ENCODE measurements around the gene POU3F2.

GRCh38 chr6:98787961-98788360 is 46.4 kb upstream of the POU3F2 start:
- TF ChIP-seq FOXA1 (IDR thresholded peaks at IDR 0.05) (no peak), HDGF (IDR thresholded peaks at IDR 0.05; ENCODE audit: borderline replicate concordance) (no peak), ELF4 (IDR thresholded peaks at IDR 0.05) (no peak), TARDBP (IDR thresholded peaks at IDR 0.05) (no peak)

Measured in HEK293T (cell line).